Upper lobe of left lung (tissue), 6 donors: ENCODE results near the gene FAF1. TPM values are rescaled to one million over a fixed set of nuclear protein-coding genes. Genes with fewer than 3 reads are reported as not detected.
"Not testable (repeated sequence)": the region's sequence is repeated elsewhere in the genome, so short reads cannot be mapped to it uniquely, and the experiment has no call there.

ENCODE experiments used
- ATAC-seq, 2 donors: fragments of 200-7000 bp; cut with Tn5 transposase; one replicate each; pipeline ENCODE4 v1.9.1; 2022; ENCODE audit warnings: mild to moderate bottlenecking in 2 of 2, moderate library complexity in 2 of 2; ENCODE audit not compliant: low FRiP score in 2 of 2
- DNase-seq, 2 donors: peaks; one replicate each; pipeline ENCODE4 v3.0.0-alpha.2; 2019 to 2020
- H3K27ac ChIP-seq, 4 donors: fragments of 200-600 bp; sonication (generic); one replicate each; pipeline ENCODE4 v1.5.1; 2016 to 2019
- H3K27me3 ChIP-seq, 4 donors: fragments of 200-600 bp; sonication (generic); one replicate each; pipeline ENCODE4 v1.5.1; 2017 to 2019
- H3K36me3 ChIP-seq, 4 donors: fragments of 200-600 bp; sonication (generic); one replicate each; pipeline ENCODE4 v1.5.1; 2016 to 2019
- H3K4me1 ChIP-seq, 4 donors: fragments of 200-600 bp; sonication (generic); one replicate each; pipeline ENCODE4 v1.5.1; 2018 to 2019
- H3K4me3 ChIP-seq, 4 donors: fragments of 200-600 bp; sonication (generic); one replicate each; pipeline ENCODE4 v1.5.1; 2017 to 2019; ENCODE audit warnings: mild to moderate bottlenecking in 2 of 4, moderate library complexity in 1 of 4
- H3K9me3 ChIP-seq, 4 donors: fragments of 200-600 bp; sonication (generic); one replicate each; pipeline ENCODE4 v1.5.1; 2018 to 2019
- EP300 ChIP-seq, 4 donors: sonication (generic); formaldehyde crosslinking; IDR thresholded peaks; one replicate each; pipeline ENCODE4 v1.5.1; 2017; ENCODE audit warnings: antibody characterized with exemption in 4 of 4, control low read depth in 2 of 4
- POLR2A ChIP-seq, 4 donors: fragments of 450-650 bp; IDR thresholded peaks; one replicate each; pipeline ENCODE4 v1.5.1; 2016 to 2017; ENCODE audit warnings: antibody characterized with exemption in 4 of 4, mild to moderate bottlenecking in 2 of 4
- POLR2AphosphoS5 ChIP-seq, 2 donors: sonication (generic); formaldehyde crosslinking; IDR thresholded peaks; one replicate each; pipeline ENCODE4 v1.5.1; 2017; ENCODE audit warnings: antibody characterized with exemption in 2 of 2
- WGBS, 2 donors: methylation state at CpG; one replicate each; pipeline ENCODE4 v1.1.5; 2017 to 2018; 5-methylcytosine and 5-hydroxymethylcytosine counted together
- total RNA-seq, 6 donors: library from RNA; depleted of rRNA in 4 of 6; stranded (reverse); fragments of >200 nt in 4 of 6; gene quantifications; one replicate each; pipeline versions ENCODE4 v1.1.0 to v1.2.1, GENCODE V29; 2016 to 2021
- TF ChIP-seq, protein P1 (sequence below), 6 experiments: fragments of 450-650 bp in 4 of 6; fragments of 200-600 bp in 2 of 6; sonication (generic) in 2 of 6; IDR thresholded peaks; one replicate each; pipeline ENCODE4 v1.5.1; 2016 to 2019; ENCODE audit warnings: antibody characterized with exemption in 6 of 6
- donor health status: DM: no; HTN: no; CAD: no; lungs with moderate emphysema.
- donor health status: DM: no; HTN: yes; CAD: no; lungs with severe emphysema.

The FAF1 gene
- total RNA-seq, 6 donors from 2014 or later = 30.2 to 52.3 (median 35.0) TPM

DNA sequence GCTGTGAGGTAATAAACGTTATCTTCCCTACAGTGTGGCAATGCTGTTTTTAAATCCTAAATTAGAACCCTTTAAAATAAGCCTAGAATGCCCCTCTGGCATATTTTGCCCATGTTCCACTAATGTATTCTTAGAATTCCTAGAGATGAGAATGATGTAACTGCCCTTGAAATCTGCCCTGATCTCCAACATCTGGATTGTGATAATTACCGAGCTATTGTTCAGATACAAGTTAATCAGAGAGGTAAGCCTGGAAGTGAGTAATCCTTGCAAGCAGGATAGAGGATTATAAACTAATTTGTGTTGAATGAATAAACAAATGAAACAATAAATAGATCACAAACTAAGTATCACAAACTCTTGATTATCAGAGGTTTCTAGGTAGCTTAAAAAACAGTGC lies 429.0 kb downstream of the FAF1 start:
- Histone ChIP-seq H3K4me1 (no peaks in the 10 kb centered on the region), H3K27me3 (no peaks in the 10 kb centered on the region), H3K4me3 (no peak overlapping the region), H3K27ac (no peak overlapping the region), H3K36me3 (peaks cover 0 to 18% (median 1%) of the 10 kb centered on the region in 4 donors), H3K9me3 (no peaks in the 10 kb centered on the region)
- ATAC-seq (no peak), DNase-seq (no peak)
- WGBS, 2 donors = 62 to 72% methylated on average over 2 of the region's 2 CpGs
- TF ChIP-seq POLR2AphosphoS5 (IDR thresholded peaks at IDR 0.05) (no peak), POLR2A (IDR thresholded peaks at IDR 0.05) (no peak)

DNA sequence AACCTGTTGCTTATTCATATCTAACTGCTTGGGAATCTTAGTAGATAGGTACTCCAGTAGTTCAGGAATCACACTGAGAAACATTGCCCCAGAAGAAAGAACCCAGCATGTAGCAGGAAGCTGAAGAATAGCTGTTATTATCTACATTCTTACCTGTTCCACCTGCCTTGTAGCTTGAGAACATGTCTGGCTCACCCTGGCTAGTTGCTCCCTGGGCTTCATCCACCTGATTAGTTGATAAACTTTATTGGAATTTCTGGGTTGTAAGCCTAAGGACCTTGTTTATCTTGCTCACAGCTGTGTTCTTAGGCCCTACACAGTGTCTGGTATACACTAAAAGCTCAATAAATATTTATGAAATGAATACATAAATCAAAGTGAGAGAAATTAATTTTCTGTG lies 430.6 kb downstream of the FAF1 start:
- no peak for DNase-seq
- Histone ChIP-seq H3K4me3 (no peak overlapping the region), H3K27ac (no peak overlapping the region), H3K4me1 (no peaks in the 10 kb centered on the region), H3K36me3 (peaks cover 0 to 18% (median 2%) of the 10 kb centered on the region in 4 donors), H3K27me3 (no peaks in the 10 kb centered on the region), H3K9me3 (no peaks in the 10 kb centered on the region)
- ATAC-seq = no peak
- TF ChIP-seq, protein P1, sequence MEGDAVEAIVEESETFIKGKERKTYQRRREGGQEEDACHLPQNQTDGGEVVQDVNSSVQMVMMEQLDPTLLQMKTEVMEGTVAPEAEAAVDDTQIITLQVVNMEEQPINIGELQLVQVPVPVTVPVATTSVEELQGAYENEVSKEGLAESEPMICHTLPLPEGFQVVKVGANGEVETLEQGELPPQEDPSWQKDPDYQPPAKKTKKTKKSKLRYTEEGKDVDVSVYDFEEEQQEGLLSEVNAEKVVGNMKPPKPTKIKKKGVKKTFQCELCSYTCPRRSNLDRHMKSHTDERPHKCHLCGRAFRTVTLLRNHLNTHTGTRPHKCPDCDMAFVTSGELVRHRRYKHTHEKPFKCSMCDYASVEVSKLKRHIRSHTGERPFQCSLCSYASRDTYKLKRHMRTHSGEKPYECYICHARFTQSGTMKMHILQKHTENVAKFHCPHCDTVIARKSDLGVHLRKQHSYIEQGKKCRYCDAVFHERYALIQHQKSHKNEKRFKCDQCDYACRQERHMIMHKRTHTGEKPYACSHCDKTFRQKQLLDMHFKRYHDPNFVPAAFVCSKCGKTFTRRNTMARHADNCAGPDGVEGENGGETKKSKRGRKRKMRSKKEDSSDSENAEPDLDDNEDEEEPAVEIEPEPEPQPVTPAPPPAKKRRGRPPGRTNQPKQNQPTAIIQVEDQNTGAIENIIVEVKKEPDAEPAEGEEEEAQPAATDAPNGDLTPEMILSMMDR (IDR thresholded peaks at IDR 0.05) = no peak
- TF ChIP-seq POLR2A (IDR thresholded peaks at IDR 0.05) (no peak), POLR2AphosphoS5 (IDR thresholded peaks at IDR 0.05) (no peak), EP300 (IDR thresholded peaks at IDR 0.05) (no peak)

DNA sequence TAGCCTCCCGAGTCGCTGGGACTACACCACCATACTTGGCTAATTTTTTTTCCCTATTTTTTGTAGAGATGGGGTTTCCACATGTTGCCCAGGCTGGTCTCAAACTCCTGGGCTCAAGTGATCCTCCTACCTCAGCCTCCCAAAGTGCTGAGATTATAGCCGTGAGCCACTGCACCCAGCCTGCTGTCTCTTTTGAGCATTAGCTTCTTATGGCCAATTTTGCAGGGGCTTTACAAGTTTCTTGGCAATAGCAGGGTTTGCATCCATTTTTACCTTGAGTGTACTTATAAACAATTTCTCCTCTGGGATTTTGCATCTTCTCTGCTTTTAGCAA lies 432.1 kb downstream of the FAF1 start:
- not testable (repeated sequence) for DNase-seq, H3K27ac ChIP-seq, H3K4me3 ChIP-seq, ATAC-seq, H3K27me3 ChIP-seq, H3K4me1 ChIP-seq, H3K9me3 ChIP-seq
- peaks cover 0 to 16% (median 2%) of the 10 kb centered on the region in 4 donors for H3K36me3 ChIP-seq
- 93 to 98% methylated on average over 3 of the region's 3 CpGs for WGBS, 2 donors

DNA sequence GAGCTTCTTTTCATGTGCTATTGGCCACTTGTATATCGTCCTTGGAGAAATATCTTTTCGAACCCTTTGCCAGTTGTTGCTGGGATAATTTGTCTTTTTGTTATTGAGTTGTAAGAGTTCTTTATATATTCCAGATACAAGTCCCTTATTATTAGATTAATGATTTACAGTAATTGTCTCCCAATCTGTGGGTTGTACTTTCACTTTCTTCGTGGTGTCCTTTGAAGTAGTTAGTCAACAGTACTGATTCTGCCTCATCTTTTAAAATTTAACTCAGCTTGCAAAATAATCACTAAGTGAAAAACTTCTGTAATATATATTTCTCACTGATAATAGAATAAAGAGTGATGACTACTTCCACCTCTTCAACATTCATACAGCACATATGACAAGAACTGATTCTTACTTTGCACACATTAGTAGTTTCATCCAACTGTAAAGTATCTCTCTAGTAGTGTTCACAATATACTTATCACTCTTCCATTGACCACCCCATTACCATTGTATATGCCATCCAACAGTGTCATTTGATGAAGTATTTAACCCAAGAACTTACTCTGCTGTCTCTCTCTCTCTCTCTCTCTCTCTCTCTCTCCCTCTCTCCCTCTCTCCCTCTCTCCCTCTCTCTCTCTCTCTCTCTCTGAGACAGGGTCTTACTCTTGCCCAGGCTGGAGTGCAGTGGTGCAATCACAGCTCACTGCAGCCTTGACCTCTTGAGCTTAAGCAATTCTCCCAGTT lies 432.6 kb downstream of the FAF1 start:
- H3K4me3 ChIP-seq = no peak overlapping the region
- ATAC-seq = no peak
- no peak overlapping the region for H3K27ac ChIP-seq
- no peak for DNase-seq
- no peaks in the 10 kb centered on the region for H3K4me1 ChIP-seq
- WGBS, 2 donors = 90 to 91% methylated on average over 3 of the region's 3 CpGs
- peaks cover 0 to 16% (median 2%) of the 10 kb centered on the region in 4 donors for H3K36me3 ChIP-seq
- H3K9me3 ChIP-seq = peaks cover 0 to 4% (median 0%) of the 10 kb centered on the region in 4 donors
- TF ChIP-seq POLR2A (IDR thresholded peaks at IDR 0.05) (no peak), EP300 (IDR thresholded peaks at IDR 0.05) (no peak), POLR2AphosphoS5 (IDR thresholded peaks at IDR 0.05) (no peak)
- TF ChIP-seq, protein P1 (IDR thresholded peaks at IDR 0.05) = no peak
- no peaks in the 10 kb centered on the region for H3K27me3 ChIP-seq

DNA sequence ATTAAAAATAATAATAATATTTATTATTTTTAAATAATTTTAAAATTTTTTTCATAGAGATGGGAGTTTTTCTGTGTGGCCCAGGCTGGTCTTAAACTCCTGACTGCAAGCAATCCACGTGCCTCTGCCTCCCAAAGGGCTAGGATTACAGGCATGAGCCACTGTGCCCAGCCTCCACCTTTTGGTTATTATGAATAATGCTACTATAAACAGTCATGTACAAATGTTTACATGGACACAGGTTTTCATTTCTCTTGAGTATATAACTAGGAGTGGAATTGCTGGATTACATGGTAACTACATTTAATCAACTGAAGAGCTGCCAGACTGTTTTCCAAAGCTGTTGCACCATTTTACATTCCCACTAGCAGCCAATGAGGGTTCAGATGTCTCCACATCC lies 433.6 kb downstream of the FAF1 start:
- TF ChIP-seq POLR2AphosphoS5 (IDR thresholded peaks at IDR 0.05) = no peak
- TF ChIP-seq EP300 (IDR thresholded peaks at IDR 0.05) = no peak
- TF ChIP-seq, protein P1 (IDR thresholded peaks at IDR 0.05) = no peak
- no peak for TF ChIP-seq POLR2A (IDR thresholded peaks at IDR 0.05)
- DNase-seq (no peak), ATAC-seq (no peak)
- 92 to 100% methylated on average over 1 of the region's 1 CpG for WGBS, 2 donors
- Histone ChIP-seq H3K9me3 (peaks cover 0 to 4% (median 0%) of the 10 kb centered on the region in 4 donors), H3K36me3 (peaks cover 0 to 16% (median 2%) of the 10 kb centered on the region in 4 donors), H3K27ac (no peak overlapping the region), H3K4me3 (no peak overlapping the region), H3K4me1 (no peaks in the 10 kb centered on the region), H3K27me3 (no peaks in the 10 kb centered on the region)

DNA sequence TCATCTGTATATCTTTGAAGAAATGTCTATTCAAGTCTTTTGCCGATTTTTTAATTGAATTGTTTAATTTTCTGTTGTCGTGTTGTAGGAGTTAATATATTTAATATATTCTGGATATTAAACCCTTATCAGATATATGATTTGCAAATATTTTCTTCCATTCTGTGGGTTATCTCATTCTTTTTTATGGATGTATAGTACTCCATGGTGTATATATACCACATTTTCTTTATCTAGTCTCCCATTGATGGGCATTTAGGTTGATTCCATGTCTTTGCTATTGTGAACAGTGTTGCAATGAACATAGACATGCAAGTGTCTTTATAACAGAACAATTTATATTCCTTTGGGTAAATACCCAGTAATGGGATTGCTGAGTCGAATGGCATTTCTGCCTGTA lies 436.5 kb downstream of the FAF1 start:
- no peaks in the 10 kb centered on the region for H3K27me3 ChIP-seq
- no peaks in the 10 kb centered on the region for H3K4me1 ChIP-seq
- peaks cover 0 to 4% (median 0%) of the 10 kb centered on the region in 4 donors for H3K9me3 ChIP-seq
- WGBS, 2 donors = 97 to 98% methylated on average over 3 of the region's 3 CpGs
- TF ChIP-seq POLR2A (IDR thresholded peaks at IDR 0.05) (no peak), EP300 (IDR thresholded peaks at IDR 0.05) (no peak), POLR2AphosphoS5 (IDR thresholded peaks at IDR 0.05) (no peak)
- TF ChIP-seq, protein P1 (IDR thresholded peaks at IDR 0.05) = no peak
- H3K4me3 ChIP-seq = no peak overlapping the region
- DNase-seq (no peak), ATAC-seq (no peak)
- peaks cover 0 to 6% (median 2%) of the 10 kb centered on the region in 4 donors for H3K36me3 ChIP-seq
- no peak overlapping the region for H3K27ac ChIP-seq
